HG02973 (cell line): Measurements from ENCODE around the gene ENTPD1.
"Not testable (repeated sequence)": the region's sequence is repeated elsewhere in the genome, so short reads cannot be mapped to it uniquely, and the experiment has no call there.

Experiments
- ATAC-seq: cut with Tn5 transposase; IDR thresholded peaks from one replicate; pipeline ENCODE4 v1.9.1; 2021; ENCODE audit warnings: moderate library complexity; ENCODE audit not compliant: unreplicated experiment

The ENTPD1 gene

DNA sequence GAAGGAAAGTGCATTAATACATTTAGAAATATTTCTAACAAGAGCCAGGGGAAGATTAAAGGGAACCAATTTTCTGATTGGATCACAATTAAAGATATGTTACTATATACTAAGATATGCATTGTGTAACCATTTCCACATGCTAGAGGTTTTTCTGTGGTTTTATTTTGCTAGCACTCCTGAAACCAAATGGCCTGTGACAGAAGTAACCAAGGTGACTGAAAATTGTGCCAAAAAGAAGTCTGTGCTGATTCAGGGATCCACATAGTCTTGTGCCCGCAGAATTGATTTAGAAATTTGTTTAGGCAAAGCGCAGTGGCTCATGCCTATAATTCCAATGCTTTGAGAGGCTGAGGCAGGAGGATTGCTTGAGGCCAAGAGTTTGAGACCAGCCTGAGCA lies 153.6 kb downstream of the ENTPD1 start:
- no peak for ATAC-seq

GRCh38 chr10:95916039-95916438 lies 160.1 kb downstream of the ENTPD1 start:
- not testable (repeated sequence) for ATAC-seq
